Epidermal melanocyte (primary cell): ENCODE measurements around the gene TMA7.

Experiments used
- DNase-seq: peaks from one replicate; pipeline ENCODE4 v3.0.0; 2011; ENCODE audit warnings: low spot score; ENCODE audit not compliant: insufficient read length

The TMA7 gene

DNA sequence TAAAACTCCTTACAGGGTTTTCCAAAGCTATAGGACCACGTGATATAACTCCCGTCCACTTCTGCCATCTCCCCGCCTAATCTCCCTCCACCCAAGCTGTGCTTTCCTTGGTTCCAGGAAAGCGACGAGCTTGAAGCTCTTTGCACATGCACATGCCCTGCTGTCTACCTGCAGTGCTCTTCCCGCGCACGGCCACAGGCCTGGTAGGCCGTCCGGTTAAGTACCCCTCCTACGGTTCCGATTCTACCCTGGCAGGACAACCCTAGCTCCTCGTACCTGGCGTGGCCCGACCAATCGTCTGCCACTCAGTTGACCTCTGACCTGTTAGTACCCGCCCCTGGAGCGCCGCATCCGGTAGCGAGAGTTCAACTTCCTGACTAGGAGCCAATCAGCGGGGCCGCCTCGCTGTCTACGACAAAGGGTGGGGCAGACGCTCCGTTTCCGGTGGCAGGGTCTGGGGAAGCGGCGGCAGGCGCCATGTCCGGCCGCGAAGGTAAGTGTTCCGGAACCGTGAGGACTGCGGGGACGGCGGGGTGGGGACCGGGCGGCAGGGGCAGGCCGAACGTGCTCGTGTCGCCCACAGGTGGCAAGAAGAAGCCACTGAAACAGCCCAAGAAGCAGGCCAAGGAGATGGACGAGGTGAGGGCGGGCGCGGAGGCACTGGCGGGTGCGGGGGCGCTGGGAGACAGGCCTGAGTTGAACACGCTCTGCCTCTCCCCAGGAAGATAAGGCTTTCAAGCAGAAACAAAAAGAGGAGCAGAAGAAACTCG is at the start of gene TMA7, which contains the start of gene CCDC51:
TMA7 (plus strand) TSS at position 438 of the 770 bp plus-strand sequence; CDS start at position 478, 40 bp downstream.
CCDC51 (minus strand) TSS at position 300 of the 770 bp plus-strand sequence. CDS start 4,991 bp downstream, outside the sequence.
- DNase-seq: peak; percentile 97

DNA sequence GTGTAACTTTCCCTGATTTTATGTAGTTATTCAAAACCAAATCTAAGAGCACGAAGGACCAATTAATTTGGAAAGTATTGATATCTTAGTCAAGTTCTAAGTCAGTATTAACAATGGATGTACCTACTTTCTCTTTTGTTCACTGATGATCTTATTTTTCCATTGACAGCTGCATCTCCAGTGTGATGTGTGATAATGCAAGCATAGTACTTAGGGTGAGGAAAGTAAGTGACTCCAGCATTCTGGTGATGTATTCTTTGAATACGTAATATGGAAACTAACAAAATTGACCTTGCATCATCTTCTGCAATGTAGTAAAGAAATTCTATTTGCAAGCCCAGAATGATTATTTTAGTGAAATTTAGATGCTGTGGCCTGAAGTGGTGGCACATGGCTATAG is 45.7 kb upstream of the TMA7 start:
- DNase-seq: no peak

DNA sequence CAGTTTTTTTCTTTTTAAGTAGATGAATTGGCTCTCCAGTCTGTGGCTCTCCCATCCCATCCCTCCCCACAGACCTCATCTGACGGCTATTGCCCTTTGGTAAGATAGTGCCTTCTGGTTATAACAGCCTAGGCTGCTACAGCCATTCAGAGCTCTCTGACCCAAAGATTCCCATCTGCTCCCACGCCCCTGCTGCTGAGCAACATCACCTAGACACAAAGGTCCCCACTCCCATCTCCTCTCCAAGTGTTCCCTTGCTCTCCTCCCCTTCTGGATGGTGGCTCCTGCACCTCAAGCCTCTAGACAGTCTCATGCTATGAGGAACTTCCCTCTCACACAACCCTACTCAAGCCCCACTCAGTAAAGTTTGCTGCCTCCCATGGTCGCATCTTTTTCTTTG is 44.3 kb upstream of the TMA7 start:
- DNase-seq: no peak

DNA sequence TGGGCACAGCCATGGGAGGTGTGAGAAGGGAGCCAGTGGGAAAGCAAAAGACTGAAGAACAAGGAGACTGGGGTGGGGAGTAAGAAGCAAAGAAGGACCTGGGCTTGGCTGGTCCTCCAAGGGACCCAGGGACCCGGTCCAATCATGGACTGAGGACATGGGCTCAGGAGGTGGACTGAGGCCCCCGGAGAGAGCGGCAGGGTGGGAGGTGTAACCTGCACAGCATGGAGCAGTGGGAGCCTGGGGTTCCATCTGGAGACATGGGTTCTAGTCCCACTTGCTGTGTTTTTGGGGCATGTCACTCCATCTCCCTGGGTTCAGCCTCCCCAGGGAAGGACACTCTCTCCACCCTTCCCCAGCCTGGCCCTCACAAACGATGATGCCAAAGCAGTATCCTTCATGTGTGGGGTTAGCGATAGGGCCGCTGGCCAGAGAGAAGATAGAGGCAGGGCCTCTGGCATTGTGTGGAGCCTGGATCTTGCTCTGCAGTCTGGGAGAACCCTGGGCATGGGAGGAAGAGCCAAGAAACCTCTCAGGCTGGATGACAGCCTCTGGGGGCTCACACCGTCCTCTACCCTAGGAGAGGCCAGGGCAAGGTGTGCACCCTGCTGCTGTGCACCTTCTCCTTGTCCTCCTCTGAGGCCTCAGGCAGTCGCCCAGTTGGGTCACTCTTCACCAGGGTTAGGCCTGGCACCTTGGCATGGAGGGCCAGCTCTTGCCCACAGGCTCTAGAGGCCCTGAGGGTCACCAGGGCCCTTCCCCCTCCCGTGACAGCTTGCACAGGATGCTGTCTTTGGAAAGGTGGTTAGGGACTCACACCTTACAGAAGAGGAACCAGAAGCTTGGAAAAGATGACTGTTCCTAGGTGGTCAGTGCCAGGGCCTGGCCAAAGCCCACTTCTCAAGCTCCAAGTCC is 42.0 kb upstream of the TMA7 start:
- peak; percentile 9 for DNase-seq

DNA sequence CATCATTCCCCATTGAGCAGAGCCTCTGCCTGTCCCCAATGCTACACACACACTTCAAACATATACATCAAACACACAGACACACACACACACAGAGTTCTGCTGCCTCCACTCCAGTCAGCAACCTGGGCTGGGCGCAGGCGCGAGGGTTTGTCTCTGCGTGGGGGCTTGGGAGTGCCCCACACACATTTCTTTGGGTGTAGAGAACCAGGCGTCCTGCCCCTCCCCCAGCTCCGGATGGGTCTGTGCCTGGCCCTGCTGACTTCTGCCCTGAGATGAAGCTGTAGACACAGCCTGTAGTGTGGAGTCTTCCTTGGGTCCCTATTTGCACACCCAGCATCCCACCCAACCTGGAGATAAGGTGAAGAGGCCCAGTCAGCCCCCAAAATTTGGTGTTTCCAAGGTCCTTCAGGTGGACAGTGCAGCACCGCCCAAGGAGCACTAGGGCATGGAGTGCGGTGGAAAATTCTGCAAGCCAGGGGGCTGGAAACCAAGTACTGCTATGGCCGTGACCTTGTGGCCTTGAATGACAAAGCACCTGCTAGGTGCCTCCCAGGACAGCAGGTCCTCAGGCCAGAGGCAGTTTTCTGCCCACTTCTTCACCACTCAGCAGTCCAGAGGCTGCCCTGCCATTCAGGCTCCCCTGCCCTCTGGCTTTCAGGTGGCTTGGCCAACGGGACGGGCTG is 41.2 kb upstream of the TMA7 start:
- DNase-seq: peak; percentile 4

DNA sequence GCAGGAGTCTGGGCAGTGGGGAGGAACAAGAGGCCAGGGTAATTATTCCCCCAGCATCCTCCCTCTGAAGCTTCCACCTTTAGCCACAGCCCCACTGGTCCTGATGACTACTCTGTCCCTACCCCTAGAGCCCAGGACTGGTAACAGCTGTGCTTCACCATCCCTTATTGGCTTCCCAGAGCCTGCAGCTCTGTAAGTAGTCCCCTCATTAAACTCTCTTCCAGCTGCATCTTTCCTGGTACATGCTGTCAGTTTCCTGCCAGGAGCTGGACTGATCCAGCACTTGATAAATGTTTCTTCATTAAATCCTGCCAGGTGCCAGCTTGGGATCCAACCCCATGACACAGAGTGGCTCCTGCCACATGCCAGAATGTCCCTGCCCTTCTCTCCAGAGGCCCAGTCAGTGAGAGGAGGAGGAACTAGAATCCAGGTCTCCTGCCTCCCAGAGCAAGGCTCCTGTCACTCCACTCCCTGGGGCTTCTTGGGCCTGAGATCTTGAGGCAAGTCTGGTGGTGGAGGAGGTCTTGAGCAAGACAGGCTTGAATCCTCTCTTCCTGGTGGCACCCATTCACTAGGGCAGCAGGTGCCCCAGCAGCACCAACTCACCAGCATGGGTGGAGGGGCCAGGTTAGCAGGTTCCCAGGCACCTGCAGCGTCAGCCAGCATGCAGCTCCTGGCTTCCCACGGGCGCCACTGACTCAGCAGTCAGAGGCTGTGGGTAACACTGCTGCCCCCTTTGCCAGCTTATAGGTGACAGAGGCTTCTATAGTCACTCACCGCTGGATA is 40.5 kb upstream of the TMA7 start:
- peak; percentile 8 for DNase-seq

DNA sequence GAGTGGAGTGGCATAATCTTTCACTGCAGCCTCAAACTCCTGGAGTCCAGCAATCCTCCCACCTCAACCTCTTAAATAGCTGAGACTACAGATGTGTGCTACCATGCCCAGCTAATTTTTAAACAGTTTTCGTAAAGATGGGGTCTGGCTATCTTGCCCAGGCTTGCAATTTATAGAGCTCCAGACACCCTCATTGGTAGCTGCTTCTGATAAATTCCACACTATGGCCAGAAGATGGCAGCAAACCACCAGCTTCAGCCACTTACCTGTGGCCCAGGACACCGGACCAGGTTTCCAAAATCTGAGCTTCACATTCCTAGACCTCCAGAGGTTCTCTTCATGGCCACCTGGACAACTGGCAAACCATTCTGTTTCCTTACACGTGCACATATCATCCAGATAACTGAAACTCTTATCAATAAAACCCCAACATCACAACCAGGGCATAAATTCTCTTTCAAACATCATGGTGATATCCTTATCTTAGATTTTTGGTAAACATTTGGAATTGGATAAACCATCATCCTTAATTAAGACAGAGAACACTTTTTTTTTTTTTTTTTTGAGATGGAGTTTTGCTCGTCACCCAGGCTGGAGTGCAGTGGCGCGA is 39.1 kb upstream of the TMA7 start:
- peak; percentile 72 for DNase-seq

DNA sequence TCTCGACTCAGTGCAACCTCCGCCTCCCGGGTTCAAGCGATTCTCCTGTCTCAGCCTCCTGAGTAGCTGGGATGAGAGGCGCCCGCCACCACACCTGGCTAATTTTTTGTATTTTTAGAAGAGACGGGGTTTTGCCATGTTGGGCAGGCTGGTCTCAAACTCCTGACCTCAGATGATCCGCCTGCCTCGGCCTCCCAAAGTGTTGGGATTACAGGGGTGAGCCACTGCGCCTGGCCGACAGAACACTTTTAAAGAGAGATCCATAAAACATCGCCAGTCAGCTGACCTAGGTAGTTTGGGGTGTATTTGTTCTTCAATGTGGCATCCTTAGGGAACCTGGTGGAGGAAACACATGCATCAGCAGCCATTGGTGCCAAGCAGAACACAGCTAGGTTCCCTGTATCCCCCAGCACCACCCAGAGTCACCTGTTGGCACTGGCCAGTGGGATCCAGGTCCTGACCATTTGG is 38.6 kb upstream of the TMA7 start:
- DNase-seq: peak; percentile 11

DNA sequence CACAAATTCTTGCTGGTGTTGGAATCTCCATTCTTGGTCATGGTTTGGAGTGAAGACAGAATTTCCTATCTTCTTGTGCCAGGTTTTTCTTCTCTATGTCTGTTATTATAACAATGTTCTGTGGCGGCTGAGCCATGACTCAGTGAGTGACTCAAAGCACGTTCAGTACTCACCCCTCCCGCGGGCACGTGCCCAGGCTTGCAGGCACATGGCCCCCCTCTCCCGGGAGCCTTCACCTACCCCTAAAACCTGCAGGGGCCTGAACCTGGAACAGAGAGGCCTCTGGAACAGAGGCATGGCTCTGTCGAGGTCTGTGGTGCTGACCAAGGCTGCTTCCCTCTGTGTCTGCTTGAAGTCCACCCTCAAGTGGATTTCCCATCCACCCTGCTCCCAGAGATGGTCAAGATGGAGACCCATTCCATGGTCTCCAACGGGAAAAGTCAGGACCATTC is 37.8 kb upstream of the TMA7 start:
- DNase-seq: peak; percentile 40

DNA sequence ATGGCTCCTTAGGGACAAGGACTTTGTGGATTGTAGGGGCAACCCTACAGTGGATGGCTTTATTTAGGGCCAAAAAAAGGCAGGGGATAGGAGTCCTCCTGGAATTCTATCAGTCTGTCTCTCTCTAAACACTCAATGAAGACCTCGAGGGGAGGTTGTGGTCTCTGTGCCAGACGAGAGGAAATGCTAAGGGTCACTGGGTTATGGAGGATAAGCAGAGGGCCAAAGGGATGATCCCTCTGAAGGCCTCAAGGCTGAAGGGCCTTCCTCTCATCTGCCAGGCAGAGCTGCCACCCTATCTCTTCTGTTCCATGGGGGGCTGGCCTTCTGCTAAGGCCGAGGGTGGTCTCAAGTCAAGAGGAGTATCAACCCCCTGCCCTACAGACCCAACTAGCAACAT is 37.1 kb upstream of the TMA7 start:
- no peak for DNase-seq

DNA sequence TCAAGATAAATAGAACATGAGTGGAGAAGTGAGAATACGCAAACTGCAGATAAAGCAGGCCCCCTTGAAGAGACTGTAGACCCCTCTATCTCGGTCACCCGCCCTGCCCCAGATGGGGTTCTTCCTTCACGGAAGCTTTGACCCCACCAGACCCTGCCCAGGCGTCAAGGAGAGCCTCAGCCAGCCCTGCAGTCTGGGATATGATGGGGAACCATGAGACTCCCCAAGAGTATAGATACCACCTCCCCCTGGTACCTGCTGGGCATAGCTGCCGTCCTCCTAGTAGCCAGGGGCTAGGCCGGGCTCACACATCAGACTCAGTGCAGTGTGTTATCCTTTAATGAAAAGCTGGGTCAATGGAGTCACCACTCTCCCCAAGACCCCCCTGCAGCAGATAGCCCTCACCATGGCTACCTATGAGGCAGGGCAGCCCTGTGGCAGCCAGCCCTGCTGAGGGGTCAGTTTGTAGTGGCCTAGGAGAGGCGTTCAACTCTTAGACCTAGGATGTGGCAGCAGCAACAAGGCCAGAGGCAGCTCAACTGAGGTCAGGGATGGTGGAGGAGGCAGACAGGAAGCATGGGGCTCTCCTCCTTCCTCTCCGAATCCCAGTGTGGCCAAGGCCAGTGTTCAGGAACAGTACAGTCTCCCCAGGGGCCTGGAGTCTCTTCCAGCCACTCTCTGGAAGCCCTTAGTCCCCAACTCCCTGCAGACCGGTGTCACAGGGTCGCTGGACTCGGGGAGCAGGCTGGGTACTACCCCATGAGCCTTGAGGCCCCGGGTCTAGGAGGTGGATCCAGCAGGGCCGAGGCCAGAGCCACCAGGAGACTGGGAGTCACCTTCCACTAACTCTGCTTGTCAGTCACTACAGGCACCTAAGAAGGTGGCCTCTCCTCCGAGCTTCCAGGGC is 36.3 kb upstream of the TMA7 start:
- peak; percentile 8 for DNase-seq

DNA sequence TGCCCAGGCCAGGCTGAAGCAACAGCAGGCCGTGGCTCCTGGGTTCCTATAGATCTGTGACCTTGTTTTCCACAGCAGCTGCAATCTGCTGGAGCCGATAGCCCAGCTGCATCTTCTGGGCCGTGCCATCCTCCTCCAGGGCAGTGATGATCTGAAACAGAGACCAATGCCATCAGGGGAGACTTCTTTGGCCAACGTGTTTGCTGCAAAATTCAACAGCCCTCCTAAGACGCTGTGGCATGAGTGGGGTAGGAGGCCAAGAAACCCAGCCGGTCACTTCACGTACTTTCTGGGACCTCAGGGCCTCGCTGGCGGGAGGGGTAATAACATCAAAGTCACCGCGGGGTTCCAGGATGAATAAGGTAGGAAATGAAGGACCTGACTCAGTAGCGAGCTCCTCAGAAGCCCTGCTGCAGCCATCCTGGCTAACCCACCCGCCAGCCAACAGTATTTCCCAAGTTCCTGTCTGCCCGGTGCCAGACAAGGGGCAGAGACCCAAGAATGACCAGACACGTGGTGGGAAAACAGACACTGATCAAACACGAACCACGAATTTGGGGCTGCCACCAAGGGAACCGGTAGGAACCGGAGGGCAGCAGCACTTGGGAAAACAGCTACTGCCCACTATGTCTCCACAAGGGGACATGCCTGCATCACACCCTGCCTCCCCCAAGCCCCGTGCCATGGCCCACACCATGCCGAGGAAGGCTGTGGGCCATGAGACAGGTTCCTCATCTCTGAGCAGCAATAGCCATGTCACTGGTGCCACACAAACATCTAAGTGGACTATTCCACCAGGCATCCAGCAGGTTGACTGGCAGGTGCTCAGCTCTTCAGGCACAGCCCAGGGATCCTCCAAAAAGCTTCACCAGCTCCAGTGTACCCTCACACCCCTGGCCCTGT is 35.4 kb upstream of the TMA7 start:
- no peak for DNase-seq

DNA sequence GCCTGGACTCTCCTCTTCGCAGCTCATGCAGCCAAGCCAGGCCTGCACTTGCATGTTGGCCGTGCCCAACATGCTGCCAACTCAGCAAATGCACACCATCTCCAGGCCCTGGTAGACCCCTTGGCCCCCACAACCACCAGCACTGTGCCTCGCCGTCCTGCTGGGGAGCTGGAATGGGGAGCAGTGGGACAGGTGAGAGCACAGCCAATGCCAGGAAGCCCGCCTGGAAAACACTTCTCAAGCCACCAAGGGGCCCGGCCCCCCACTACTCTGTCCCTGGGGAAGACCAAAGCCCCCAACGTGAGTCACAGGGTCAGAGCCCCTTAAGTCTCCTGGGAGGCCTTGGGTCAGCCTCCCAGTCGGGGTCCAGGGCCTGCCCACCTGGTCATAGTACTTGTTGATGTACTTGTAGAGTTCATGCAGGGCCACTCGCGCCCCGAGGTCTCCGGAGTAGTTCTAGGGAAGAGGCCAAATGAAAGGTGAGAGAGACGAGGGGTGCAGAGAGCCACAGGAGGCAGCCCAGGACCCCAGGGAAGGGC is 34.6 kb upstream of the TMA7 start:
- peak; percentile 10 for DNase-seq

DNA sequence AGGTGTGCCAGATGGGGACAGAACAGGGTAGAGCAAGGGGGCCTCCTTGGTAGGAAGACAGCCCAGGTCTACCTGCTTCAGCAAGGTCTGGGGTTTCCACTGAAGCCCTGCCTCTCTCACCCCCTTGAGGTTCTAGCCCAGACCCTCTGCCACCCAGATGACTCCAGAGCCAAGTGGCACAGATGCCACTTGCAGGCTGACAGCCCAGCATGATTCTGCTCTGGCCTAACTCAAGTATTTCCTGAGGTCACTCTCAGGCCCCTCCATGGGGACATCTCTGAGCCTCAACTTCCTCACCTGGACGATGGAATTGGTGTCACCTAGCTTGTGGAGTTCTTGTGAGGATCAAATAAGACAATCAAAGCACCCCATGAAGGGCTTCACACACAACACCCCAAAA is 34.1 kb upstream of the TMA7 start:
- DNase-seq: no peak

DNA sequence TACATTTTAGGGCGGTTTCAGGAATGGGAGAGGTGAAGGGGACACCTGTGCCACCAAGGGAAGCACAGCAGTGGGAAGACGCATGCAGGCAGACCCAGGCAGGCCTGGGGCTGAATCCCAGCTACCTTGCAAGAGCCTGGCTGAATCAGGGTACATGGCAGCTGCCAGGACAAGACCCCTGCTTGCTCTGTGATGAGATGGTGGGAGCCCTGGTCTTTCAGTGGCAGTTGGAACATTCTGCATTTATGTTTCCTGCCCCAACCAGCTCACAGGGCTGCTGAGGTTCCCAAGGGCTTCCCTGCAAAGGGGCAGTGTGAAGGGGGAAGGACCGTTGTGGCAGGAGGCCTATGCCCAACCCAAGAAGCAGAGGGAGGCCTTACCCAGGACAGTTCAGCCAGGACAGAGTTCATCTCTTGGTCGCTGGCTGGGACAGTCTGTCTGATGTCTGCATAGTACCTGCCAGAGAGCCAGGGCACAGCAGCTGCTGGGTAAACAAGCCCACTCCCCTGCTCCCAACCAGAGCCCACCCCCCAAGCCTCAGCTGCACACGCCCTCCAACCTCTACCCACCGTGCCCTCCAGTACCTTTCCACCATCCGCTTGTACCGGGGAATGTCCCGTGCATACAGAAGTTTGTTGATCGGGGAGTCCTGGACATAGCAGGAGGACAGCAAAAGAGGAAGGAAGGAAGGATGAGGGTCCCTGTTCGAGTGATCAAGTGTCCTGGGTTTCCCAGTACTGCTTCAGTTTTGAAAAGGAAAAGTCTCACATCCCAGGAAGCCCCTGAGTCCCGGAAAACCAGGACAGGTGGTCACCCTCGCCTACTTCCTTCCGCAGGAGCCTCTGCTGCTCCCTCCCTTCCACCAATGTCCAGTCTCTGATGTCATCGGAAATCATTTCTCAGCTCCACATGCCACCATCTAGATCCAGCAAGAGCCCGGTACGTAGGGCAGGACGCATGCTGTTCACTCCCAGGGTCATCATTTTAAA is 33.3 kb upstream of the TMA7 start:
- peak; percentile 8 for DNase-seq

DNA sequence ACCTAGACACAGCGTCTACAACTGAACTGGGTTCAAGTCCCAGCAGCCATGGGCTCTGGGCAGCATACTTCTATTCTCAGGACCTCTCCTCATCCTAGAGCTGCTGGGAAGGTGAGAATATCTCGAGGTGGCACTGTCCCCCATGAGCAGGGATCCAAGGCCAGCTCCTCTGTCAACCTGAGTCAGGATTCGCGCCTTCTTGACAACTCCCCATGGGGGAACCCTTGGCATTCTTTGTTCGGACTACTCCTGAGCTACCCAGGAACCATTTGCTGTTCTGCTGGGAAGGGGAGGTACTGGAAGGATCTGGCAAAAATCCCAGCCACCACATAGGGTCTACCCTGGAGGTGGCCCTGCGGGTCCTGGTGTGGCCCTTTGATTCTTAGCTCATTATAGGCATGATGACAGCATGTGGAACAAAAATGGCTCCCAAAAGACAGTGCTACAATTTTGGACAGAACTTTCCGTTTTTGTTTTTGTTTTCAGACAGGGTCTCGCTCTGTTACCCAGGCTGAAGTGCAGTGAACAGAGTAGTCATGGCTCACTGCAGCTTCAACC is 32.4 kb upstream of the TMA7 start:
- DNase-seq: peak; percentile 15
